ENCODE measurements around the gene HS3ST2. TPM values are rescaled to one million over a fixed set of nuclear protein-coding genes. Genes with fewer than 3 reads are reported as not detected.

Gene HS3ST2
- total and polyA plus RNA-seq, 2 experiments from 2014 or later, result 1.4 to 3.2 TPM

GRCh38 chr16:22900863-22901262 is 86.9 kb downstream of the HS3ST2 start (continued):
- TF ChIP-seq ZNF462 (CRISPR knock-in tag; IDR thresholded peaks at IDR 0.05) (no peak), POLR2AphosphoS5 (IDR thresholded peaks at IDR 0.05; ENCODE audit: low read depth) (no peak), ZNF114 (CRISPR knock-in tag; IDR thresholded peaks at IDR 0.05) (no peak), STAT1 (IDR thresholded peaks at IDR 0.05; ENCODE audit: unreplicated experiment) (no peak)

- no peaks in the 10 kb centered on the region for H3K9me2 ChIP-seq (ENCODE audit: insufficient read depth)
- ATAC-seq (no peak), DNase-seq (ENCODE audit: low spot score) (no peak)
- Mint-ChIP-seq H3K4me1 (no peaks in the 10 kb centered on the region; the same call in 2 of the 3 replicates), H3K9me3 (no peaks in the 10 kb centered on the region), H3K36me3 (ENCODE audit: low read depth) (no peaks in the 10 kb centered on the region), H3K4me3 (no peak overlapping the region), H3K27me3 (ENCODE audit: insufficient read depth, low read depth, poor library complexity) (no peaks in the 10 kb centered on the region), H3K27ac (no peak overlapping the region)
- H3K27ac ChIP-seq (ENCODE audit: low read depth), result no peak overlapping the region
- TF ChIP-seq ZNF114 (CRISPR knock-in tag; IDR thresholded peaks at IDR 0.05) (no peak), ZNF331 (CRISPR knock-in tag; IDR thresholded peaks at IDR 0.05; ENCODE audit: low read depth) (no peak), CREB1 (CRISPR knock-in tag; IDR thresholded peaks at IDR 0.05; ENCODE audit: low read depth) (no peak), REST (IDR thresholded peaks at IDR 0.05; ENCODE audit: unreplicated experiment) (no peak)
- H3K4me2 ChIP-seq, result no peak overlapping the region
- H3F3A ChIP-seq (replicated peaks; ENCODE audit: low read depth), result no peaks in the 10 kb centered on the region
- H3K4me1 ChIP-seq (ENCODE audit: insufficient read depth), result no peaks in the 10 kb centered on the region
- H3K79me2 ChIP-seq (replicated peaks; ENCODE audit: insufficient read depth), result no peaks in the 10 kb centered on the region
- no peak overlapping the region for H3K4me3 ChIP-seq
- no peak overlapping the region for H2AFZ ChIP-seq
- H3K27me3 ChIP-seq (ENCODE audit: insufficient read depth), result no peaks in the 10 kb centered on the region
- no peaks in the 10 kb centered on the region for H3K36me3 ChIP-seq (ENCODE audit: insufficient read depth)
- H4K20me1 ChIP-seq (replicated peaks; ENCODE audit: insufficient read depth), result no peaks in the 10 kb centered on the region
Observed at GRCh38 chr16:22901563-22901962, 87.6 kb downstream of the HS3ST2 start.

All from GM23338 (cell line).